NCI-H748 (cell line): ENCODE measurements around the gene DNA2.
A peak's percentile ranks its signal among the peaks of the same experiment; 100 is the strongest.
"Not testable (repeated sequence)": the region's sequence is repeated elsewhere in the genome, so short reads cannot be mapped to it uniquely, and the experiment has no call there.

ENCODE experiments used
- DNase-seq: peaks from one replicate; lab custom pipeline; 2025; ENCODE audit not compliant: unreplicated experiment; lab: John Stamatoyannopoulos, UW

The DNA2 gene

GRCh38 chr10:68471586-68472408 lies at the start of gene DNA2:
DNA2 (minus strand) TSS chr10:68471973; CDS start chr10:68471864, 109 bp downstream.
- DNase-seq, result peak; percentile 85

- DNase-seq, result not testable (repeated sequence)
Measured at GRCh38 chr10:68518609-68519008, 46.8 kb upstream of the DNA2 start.

- no peak for DNase-seq
Measured at GRCh38 chr10:68517188-68517587, 45.4 kb upstream of the DNA2 start.

- no peak for DNase-seq
Measured at GRCh38 chr10:68516766-68517165, 45.0 kb upstream of the DNA2 start.

- not testable (repeated sequence) for DNase-seq
Measured at GRCh38 chr10:68516216-68516615, 44.4 kb upstream of the DNA2 start.

- DNase-seq, result no peak
Measured at GRCh38 chr10:68508090-68508489, 36.3 kb upstream of the DNA2 start.

GRCh38 chr10:68506411-68506810 lies 34.6 kb upstream of the DNA2 start:
- DNase-seq, result no peak

GRCh38 chr10:68502846-68503245 lies 31.1 kb upstream of the DNA2 start:
- DNase-seq, result no peak

GRCh38 chr10:68501691-68502090 lies 29.9 kb upstream of the DNA2 start:
- DNase-seq, result no peak

- no peak for DNase-seq
Measured at GRCh38 chr10:68499544-68499943, 27.8 kb upstream of the DNA2 start.

GRCh38 chr10:68496072-68496471 lies 24.3 kb upstream of the DNA2 start:
- no peak for DNase-seq

GRCh38 chr10:68492118-68492517 lies 20.3 kb upstream of the DNA2 start:
- no peak for DNase-seq

GRCh38 chr10:68489919-68490318 lies 18.1 kb upstream of the DNA2 start:
- DNase-seq, result no peak

- DNase-seq, result no peak
Measured at GRCh38 chr10:68474021-68474420, 2.2 kb upstream of the DNA2 start.

- peak; percentile 4 for DNase-seq
Measured at GRCh38 chr10:68471063-68471585, 649 bp downstream of the DNA2 start.

- no peak for DNase-seq
Measured at GRCh38 chr10:68470300-68470699, 1.5 kb downstream of the DNA2 start.

- DNase-seq, result no peak
Measured at GRCh38 chr10:68469838-68470237, 1.9 kb downstream of the DNA2 start.

- DNase-seq, result not testable (repeated sequence)
Measured at GRCh38 chr10:68464729-68465128, 7.0 kb downstream of the DNA2 start.

- no peak for DNase-seq
Measured at GRCh38 chr10:68463365-68464093, 8.2 kb downstream of the DNA2 start.

GRCh38 chr10:68462536-68462935 lies 9.2 kb downstream of the DNA2 start:
- DNase-seq, result no peak

- DNase-seq, result no peak
Measured at GRCh38 chr10:68461032-68461431, 10.7 kb downstream of the DNA2 start.

- not testable (repeated sequence) for DNase-seq
Measured at GRCh38 chr10:68449698-68450097, 22.1 kb downstream of the DNA2 start.
